Activated B cell treated with CpG ODN at 0.5 μM for 24 hours (primary cell): Measurements from ENCODE around the gene DNAH8. TPM values are rescaled to one million over a fixed set of nuclear protein-coding genes. Genes with fewer than 3 reads are reported as not detected.

Source experiments
- ATAC-seq: fragments of 200-7000 bp; cut with Tn5 transposase; one replicate; pipeline ENCODE4 v1.10.0; 2021; ENCODE audit warnings: low read depth, mild to moderate bottlenecking, moderate library complexity
- CTCF ChIA-PET: fragments of 350-600 bp; sonication (Branson Sonifier 250); formaldehyde crosslinking; loops from one replicate; lab custom pipeline; 2021; ENCODE audit warnings: antibody characterized with exemption; lab: Charles Lee
- POLR2A ChIA-PET: fragments of 350-600 bp; sonication (Branson Sonifier 250); formaldehyde crosslinking; loops from one replicate; lab custom pipeline; 2021; ENCODE audit warnings: antibody characterized with exemption; lab: Charles Lee
- DNase-seq: peaks from one replicate; pipeline ENCODE4 v3.0.0; 2022
- H3K27ac Mint-ChIP-seq: one replicate; pipeline ENCODE4 v1.8.0; 2020; ENCODE audit warnings: mixed read lengths
- H3K27me3 Mint-ChIP-seq: one replicate; pipeline ENCODE4 v1.8.0; 2021; ENCODE audit warnings: mixed read lengths
- H3K36me3 Mint-ChIP-seq: one replicate; pipeline ENCODE4 v1.8.0; 2021; ENCODE audit warnings: low read depth, mixed read lengths
- H3K4me1 Mint-ChIP-seq: one replicate; pipeline ENCODE4 v1.8.0; 2021; ENCODE audit warnings: mixed read lengths
- H3K4me3 Mint-ChIP-seq: one replicate; pipeline ENCODE4 v1.8.0; 2020; ENCODE audit warnings: mild to moderate bottlenecking, mixed read lengths
- H3K9me3 Mint-ChIP-seq: one replicate; pipeline ENCODE4 v1.8.0; 2020; ENCODE audit warnings: mixed read lengths
- intact Hi-C: fragments of 100-400 bp; cut with micrococcal nuclease; formaldehyde crosslinking; loops from one replicate; pipeline ENCODE4 v1.15.1; 2024
- total RNA-seq: library from RNA; stranded (reverse); gene quantifications from 2 replicates; pipeline ENCODE4 v1.2.3, GENCODE V29; 2022
- TF ChIP-seq, protein P1 (sequence below): fragments of 200-600 bp; IDR thresholded peaks from one replicate; pipeline ENCODE4 v1.8.0; 2022; ENCODE audit warnings: antibody characterized with exemption, mild to moderate bottlenecking

Gene DNAH8
- total RNA-seq, 1 donor from 2014 or later = 2.0 TPM

DNA sequence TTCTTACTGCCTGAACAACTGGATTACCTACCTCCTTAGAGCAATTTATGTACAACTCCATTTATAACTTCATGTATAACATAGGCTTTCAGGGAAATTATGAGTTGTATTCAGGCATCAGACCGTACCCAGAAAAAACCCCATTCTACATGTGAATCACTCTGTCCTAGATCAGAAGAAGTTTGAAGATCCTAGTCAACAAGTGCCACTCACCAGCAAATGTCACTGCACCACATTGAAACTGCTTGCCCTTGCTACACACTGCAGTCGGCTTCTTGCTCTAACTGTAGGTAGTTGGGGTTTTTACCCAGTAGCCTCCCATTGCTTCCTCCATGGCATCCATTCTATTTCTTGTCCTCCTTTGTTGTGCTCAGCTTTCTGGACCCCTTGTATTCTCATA lies 132.4 kb downstream of the DNAH8 start:
- Mint-ChIP-seq H3K4me3 (no peak overlapping the region), H3K36me3 (no peaks in the 10 kb centered on the region), H3K4me1 (no peaks in the 10 kb centered on the region), H3K27me3 (no peaks in the 10 kb centered on the region), H3K27ac (no peak overlapping the region), H3K9me3 (no peaks in the 10 kb centered on the region)
- intact Hi-C loops = no loop called here
- DNase-seq = no peak
- ChIA-PET POLR2A (no interaction called here), CTCF (no interaction called here)
- TF ChIP-seq, protein P1, sequence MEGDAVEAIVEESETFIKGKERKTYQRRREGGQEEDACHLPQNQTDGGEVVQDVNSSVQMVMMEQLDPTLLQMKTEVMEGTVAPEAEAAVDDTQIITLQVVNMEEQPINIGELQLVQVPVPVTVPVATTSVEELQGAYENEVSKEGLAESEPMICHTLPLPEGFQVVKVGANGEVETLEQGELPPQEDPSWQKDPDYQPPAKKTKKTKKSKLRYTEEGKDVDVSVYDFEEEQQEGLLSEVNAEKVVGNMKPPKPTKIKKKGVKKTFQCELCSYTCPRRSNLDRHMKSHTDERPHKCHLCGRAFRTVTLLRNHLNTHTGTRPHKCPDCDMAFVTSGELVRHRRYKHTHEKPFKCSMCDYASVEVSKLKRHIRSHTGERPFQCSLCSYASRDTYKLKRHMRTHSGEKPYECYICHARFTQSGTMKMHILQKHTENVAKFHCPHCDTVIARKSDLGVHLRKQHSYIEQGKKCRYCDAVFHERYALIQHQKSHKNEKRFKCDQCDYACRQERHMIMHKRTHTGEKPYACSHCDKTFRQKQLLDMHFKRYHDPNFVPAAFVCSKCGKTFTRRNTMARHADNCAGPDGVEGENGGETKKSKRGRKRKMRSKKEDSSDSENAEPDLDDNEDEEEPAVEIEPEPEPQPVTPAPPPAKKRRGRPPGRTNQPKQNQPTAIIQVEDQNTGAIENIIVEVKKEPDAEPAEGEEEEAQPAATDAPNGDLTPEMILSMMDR = no peak
- ATAC-seq = no peak

DNA sequence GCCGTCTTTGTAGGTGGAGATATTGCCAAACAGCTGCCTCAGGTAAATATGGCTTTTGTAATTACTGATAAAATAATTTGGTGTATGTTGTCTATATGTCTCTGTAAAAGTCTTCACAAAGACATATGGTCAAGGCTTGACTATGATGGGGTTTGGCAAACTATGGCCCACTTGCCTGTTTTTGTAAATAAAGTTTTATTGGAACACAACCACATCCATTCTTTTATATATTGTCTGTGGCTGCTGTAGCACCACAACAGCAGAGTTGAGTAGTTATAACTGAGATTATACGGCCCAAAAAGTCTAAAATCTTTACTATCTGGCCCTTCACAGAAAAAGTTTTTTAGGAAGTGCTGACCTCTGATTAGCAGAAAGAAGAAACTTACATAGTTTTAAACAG lies 133.6 kb downstream of the DNAH8 start:
- intact Hi-C loops = no loop called here
- no peak overlapping the region for H3K4me3 Mint-ChIP-seq
- no peak for ATAC-seq
- POLR2A ChIA-PET = no interaction called here
- no peaks in the 10 kb centered on the region for H3K27me3 Mint-ChIP-seq
- CTCF ChIA-PET = no interaction called here
- H3K4me1 Mint-ChIP-seq = no peaks in the 10 kb centered on the region
- DNase-seq = no peak
- no peaks in the 10 kb centered on the region for H3K9me3 Mint-ChIP-seq
- TF ChIP-seq, protein P1 = no peak
- H3K27ac Mint-ChIP-seq = no peak overlapping the region
- H3K36me3 Mint-ChIP-seq = no peaks in the 10 kb centered on the region

DNA sequence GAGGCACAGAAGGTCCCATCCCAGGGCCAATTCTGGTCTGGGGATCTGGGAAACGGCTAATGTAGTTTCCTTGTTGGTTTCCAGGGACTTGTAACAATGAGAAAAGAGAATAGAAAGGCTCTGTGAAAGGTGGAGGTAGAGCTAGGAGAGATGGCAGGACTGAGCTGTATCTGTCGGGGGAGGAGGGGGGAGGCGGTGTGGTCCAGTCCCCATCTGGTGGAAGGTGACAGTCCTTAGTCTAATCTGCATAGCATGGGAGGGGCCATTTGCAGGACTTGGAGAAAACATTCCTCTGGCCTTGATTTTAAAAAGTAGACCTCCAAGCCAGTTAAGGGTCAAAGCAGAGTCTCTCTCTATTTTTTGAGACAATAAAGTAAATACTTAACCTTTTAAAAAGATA lies 137.1 kb downstream of the DNAH8 start:
- Mint-ChIP-seq H3K9me3 (no peaks in the 10 kb centered on the region), H3K27ac (no peak overlapping the region), H3K4me3 (no peak overlapping the region), H3K36me3 (no peaks in the 10 kb centered on the region), H3K4me1 (no peaks in the 10 kb centered on the region), H3K27me3 (no peaks in the 10 kb centered on the region)
- no peak for ATAC-seq
- TF ChIP-seq, protein P1 = no peak
- CTCF ChIA-PET = no interaction called here
- POLR2A ChIA-PET = no interaction called here
- intact Hi-C loops = no loop called here
- DNase-seq = no peak

DNA sequence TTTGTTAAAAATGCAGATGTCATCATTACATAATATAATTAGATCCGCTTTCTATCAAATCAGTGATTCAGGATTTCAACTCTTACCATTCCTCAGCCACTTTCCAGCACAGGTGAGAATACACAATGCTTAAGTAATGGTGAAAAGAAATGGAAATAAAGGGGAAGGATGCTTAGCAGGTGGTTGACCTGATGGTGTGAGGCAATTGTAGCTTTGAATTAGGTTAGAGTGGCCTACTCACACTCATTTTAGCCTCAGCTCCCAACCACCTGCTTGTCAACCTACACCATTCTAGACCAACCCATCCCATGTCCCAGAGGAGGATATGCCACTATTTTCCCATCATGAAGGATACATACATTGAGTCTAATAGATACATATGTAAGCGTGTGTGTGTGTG lies 138.1 kb downstream of the DNAH8 start:
- no peak overlapping the region for H3K4me3 Mint-ChIP-seq
- H3K27ac Mint-ChIP-seq = no peak overlapping the region
- ChIA-PET POLR2A (no interaction called here), CTCF (no interaction called here)
- no peak for DNase-seq
- H3K36me3 Mint-ChIP-seq = no peaks in the 10 kb centered on the region
- intact Hi-C loops = no loop called here
- no peaks in the 10 kb centered on the region for H3K9me3 Mint-ChIP-seq
- TF ChIP-seq, protein P1 = no peak
- no peaks in the 10 kb centered on the region for H3K4me1 Mint-ChIP-seq
- ATAC-seq = no peak
- H3K27me3 Mint-ChIP-seq = no peaks in the 10 kb centered on the region

DNA sequence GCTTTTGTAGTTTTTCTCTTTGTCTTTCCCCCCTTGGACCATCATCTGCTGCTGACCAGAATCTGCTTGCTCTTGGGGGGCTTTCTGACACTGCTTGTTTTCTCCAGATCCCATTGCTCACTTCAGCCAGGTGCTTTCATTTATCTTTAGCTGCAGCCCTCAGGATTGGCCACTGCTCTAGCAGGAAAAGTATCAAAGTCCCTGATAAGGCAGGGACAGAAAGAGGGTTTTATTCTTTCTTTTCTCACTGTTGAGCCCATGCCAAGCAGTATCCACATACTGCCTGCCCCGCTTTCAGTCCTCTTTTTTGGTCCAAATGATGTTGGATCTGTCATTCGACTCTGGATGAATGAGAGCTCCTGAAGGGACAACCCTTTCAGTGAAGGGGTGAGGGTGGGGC lies 141.4 kb downstream of the DNAH8 start:
- TF ChIP-seq, protein P1 = no peak
- intact Hi-C loops = no loop called here
- Mint-ChIP-seq H3K9me3 (no peaks in the 10 kb centered on the region), H3K4me3 (no peak overlapping the region), H3K27me3 (no peaks in the 10 kb centered on the region), H3K36me3 (no peaks in the 10 kb centered on the region), H3K4me1 (no peaks in the 10 kb centered on the region), H3K27ac (no peak overlapping the region)
- POLR2A ChIA-PET = no interaction called here
- CTCF ChIA-PET = no interaction called here
- DNase-seq (no peak), ATAC-seq (no peak)
